ENCODE measurements around the gene CDK3. TPM values are rescaled to one million over a fixed set of nuclear protein-coding genes. Genes with fewer than 3 reads are reported as not detected.

CDK3 gene
- total RNA-seq, 1 donor, result 1.1 TPM

GRCh38 chr17:76022973-76023899 is 22.6 kb downstream of the CDK3 start:
- DNase-seq (ENCODE audit: low read depth), result no peak
- TF ChIP-seq, protein P1, sequence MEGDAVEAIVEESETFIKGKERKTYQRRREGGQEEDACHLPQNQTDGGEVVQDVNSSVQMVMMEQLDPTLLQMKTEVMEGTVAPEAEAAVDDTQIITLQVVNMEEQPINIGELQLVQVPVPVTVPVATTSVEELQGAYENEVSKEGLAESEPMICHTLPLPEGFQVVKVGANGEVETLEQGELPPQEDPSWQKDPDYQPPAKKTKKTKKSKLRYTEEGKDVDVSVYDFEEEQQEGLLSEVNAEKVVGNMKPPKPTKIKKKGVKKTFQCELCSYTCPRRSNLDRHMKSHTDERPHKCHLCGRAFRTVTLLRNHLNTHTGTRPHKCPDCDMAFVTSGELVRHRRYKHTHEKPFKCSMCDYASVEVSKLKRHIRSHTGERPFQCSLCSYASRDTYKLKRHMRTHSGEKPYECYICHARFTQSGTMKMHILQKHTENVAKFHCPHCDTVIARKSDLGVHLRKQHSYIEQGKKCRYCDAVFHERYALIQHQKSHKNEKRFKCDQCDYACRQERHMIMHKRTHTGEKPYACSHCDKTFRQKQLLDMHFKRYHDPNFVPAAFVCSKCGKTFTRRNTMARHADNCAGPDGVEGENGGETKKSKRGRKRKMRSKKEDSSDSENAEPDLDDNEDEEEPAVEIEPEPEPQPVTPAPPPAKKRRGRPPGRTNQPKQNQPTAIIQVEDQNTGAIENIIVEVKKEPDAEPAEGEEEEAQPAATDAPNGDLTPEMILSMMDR (IDR thresholded peaks at IDR 0.05; ENCODE audit: insufficient read depth, low read length), result no peak
- no peak overlapping the region for H3K4me3 ChIP-seq (ENCODE audit: low read depth, low read length)

- TF ChIP-seq, protein P1 (IDR thresholded peaks at IDR 0.05; ENCODE audit: insufficient read depth, low read length), result no peak
- no peak for DNase-seq (ENCODE audit: low read depth)
- H3K4me3 ChIP-seq (ENCODE audit: low read depth, low read length), result no peak overlapping the region
These were observed 23.2 kb downstream of the CDK3 start for GRCh38 chr17:76023900-76024237.

DNA sequence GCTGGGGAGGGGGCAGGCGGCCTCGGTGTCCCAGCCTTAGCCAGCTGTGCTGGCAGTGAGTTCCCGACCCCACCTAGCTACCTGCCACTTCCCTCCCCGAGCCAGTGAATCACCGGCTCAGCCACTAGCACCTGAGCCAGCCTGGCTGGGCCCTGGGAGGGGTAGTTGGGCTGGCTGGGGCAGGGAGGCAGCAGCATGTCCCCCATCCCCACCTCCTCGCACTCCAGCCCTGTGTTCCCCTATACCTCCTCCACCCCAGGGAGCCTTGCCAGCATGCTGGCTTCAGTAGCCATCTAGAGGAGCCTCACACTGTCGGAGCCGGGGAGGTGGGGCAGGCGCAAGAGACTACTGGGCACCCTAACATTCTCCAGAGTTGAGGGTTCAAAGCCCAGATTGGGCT is 23.7 kb downstream of the CDK3 start:
- no peak overlapping the region for H3K4me3 ChIP-seq (ENCODE audit: low read depth, low read length)
- TF ChIP-seq, protein P1 (IDR thresholded peaks at IDR 0.05; ENCODE audit: insufficient read depth, low read length), result no peak
- DNase-seq (ENCODE audit: low read depth), result no peak

DNA sequence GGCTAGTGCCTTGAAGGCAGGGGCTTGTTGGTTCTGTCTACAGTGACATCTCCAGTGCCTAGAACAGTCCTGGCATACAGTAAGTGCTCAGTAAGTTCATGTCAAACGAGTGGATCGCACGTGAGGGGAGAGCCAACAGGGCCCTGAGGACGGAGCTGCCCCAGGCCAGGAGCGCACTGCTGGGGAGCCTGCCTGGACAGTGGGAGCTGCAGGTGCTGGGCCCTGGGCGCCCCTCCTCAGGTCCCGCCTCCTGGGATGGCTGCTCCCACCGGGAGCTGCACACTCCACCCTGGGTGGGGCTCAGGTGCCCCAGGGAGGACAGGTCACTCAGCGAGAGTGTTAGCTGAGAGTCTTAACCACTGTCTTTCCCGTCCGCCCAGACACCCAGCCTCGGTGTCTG is 24.6 kb downstream of the CDK3 start:
- TF ChIP-seq, protein P1 (IDR thresholded peaks at IDR 0.05; ENCODE audit: insufficient read depth, low read length), result no peak
- no peak overlapping the region for H3K4me3 ChIP-seq (ENCODE audit: low read depth, low read length)
- no peak for DNase-seq (ENCODE audit: low read depth)

DNA sequence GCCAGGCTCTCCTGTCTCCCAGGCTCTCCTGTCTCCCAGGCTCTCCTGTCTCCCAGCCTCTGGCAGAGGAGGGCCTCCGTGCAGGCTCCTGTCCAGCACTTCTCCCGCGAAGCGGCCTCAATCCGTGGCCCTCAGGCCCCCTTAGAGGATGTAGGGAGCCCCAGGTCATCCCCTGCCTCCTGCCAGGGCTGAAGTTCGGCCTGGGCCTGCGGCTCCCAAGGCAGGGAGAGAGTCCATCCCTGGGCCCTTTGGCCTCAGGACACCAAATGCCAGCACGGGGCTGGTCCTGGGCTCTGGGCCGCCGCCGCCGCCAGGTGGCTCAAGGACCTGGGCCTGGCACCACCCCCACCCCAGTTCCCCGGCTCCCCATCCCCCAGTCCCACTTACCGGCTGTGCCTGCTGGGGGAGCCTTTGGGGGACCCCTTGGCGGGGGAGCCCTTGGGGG is 26.1 kb downstream of the CDK3 start:
- TF ChIP-seq, protein P1 (IDR thresholded peaks at IDR 0.05; ENCODE audit: insufficient read depth, low read length), result no peak
- DNase-seq (ENCODE audit: low read depth), result no peak

DNA sequence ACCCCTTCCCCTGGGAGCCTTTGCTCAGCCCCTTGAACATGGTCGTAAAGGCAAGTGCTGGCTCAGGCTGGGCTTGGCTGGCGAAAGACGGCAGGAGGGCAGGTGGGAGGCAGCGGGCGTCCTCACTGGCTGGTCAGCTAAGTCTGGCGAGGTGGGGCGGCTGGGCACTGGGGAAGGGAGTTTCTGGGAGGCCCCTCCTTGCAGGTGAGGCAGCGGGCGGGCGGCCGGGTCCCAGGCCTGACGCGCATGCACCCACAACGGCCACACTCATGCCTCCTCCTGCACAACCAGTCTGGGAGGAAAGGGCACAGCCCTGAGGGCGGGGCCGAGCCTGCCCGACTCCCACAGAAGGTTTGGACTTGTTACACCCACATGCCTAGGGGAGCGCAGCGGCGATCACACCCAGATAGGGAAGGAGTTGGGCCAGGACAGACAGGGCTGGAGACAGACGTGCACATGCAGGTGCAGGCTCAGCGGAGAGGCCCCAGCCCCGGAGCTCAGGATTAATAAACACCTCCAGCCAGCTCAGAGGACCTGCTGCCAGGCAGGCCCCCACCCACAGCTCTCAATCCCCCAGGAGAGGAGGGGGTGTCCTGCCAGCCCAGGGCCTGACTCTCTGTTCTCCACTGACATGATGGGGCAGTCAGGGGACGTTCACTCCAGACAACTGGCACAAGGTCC is 26.6 kb downstream of the CDK3 start, which contains the start of gene EVPL:
EVPL (minus strand) TSS at position 148 of the 681 bp plus-strand sequence; CDS start at position 40, 108 bp downstream.
- no peak for DNase-seq (ENCODE audit: low read depth)
- no peak within 1 kb of the TSS for H3K4me3 ChIP-seq (ENCODE audit: low read depth, low read length)
- TF ChIP-seq, protein P1 (IDR thresholded peaks at IDR 0.05; ENCODE audit: insufficient read depth, low read length), result no peak

More for the DNA sequence above, 26.1 kb downstream of the CDK3 start:
- H3K4me3 ChIP-seq (ENCODE audit: low read depth, low read length), result no peak overlapping the region
